Progenitor cell of endocrine pancreas (in vitro differentiated cells): ENCODE data around the gene SERAC1. TPM values are rescaled to one million over a fixed set of nuclear protein-coding genes. Genes with fewer than 3 reads are reported as not detected.

ENCODE experiments used
- DNase-seq: peaks from one replicate; pipeline ENCODE4 v3.0.0; 2021; ENCODE audit warnings: low spot score; ENCODE audit not compliant: unreplicated experiment
- H3K27ac Mint-ChIP-seq: 2 replicates; pipeline ENCODE4 v1.8.0; 2021; ENCODE audit warnings: mild to moderate bottlenecking, moderate library complexity, mixed read lengths
- H3K27me3 Mint-ChIP-seq: 2 replicates; pipeline ENCODE4 v1.8.0; 2021; ENCODE audit warnings: mixed read lengths
- H3K36me3 Mint-ChIP-seq: 2 replicates; pipeline ENCODE4 v1.8.0; 2022; ENCODE audit warnings: mixed read lengths; ENCODE audit not compliant: insufficient read depth
- H3K4me1 Mint-ChIP-seq: 2 replicates; pipeline ENCODE4 v1.8.0; 2021; ENCODE audit warnings: low read depth, mixed read lengths
- H3K4me3 Mint-ChIP-seq: 2 replicates; pipeline ENCODE4 v1.8.0; 2021; ENCODE audit warnings: low read depth, mild to moderate bottlenecking, moderate library complexity, mixed read lengths
- H3K9me3 Mint-ChIP-seq: 2 replicates; pipeline ENCODE4 v1.8.0; 2021; ENCODE audit warnings: low read depth, mixed read lengths
- total RNA-seq: library from RNA; stranded (reverse); gene quantifications from 2 replicates; pipeline ENCODE4 v1.2.1, GENCODE V29; 2021
- TF ChIP-seq, protein P1 (sequence below): fragments of 200-600 bp; sonication (generic); IDR thresholded peaks from one replicate; pipeline ENCODE4 v1.5.0; 2021; ENCODE audit warnings: antibody characterized with exemption, mild to moderate bottlenecking; ENCODE audit not compliant: unreplicated experiment

SERAC1 gene
- total RNA-seq, 1 donor from 2014 or later = 20.0 TPM

DNA sequence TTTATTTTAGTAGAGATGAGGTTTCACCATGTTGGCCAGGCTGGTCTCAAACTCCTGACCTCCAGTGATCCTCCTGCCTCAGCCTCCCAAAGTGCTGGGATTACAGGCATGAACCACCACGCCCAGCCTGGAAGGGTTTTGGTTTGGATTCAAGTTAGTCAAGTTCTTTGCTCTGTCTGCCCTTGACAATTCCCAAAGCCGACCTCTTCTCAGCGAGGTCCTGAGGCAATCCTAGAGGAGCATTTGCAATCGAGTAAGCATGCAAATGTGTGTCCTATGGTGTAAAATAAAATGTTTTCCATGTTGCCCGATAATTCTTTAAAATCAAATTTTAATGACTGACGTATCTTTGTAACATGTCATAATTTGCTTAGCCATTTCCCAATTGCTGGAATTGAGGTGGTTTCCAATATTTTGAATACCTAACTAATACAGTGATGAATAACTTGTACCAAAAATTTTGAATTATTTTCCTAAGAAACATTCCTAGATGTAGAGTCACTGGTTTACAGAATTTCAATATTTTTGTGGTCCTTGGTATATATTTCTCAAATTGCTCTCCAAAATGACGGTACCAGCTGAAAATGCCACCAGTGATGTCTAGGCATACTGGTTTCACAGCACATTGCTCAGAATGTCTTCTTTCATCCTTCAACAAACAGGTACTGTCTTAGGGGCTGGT is 38.8 kb upstream of the SERAC1 start:
- Mint-ChIP-seq H3K36me3 (no peaks in the 10 kb centered on the region), H3K27ac (peak overlapping the region; percentile 53), H3K9me3 (no peaks in the 10 kb centered on the region), H3K27me3 (peaks cover 7% of the 10 kb centered on the region), H3K4me1 (no peaks in the 10 kb centered on the region), H3K4me3 (no peak overlapping the region)
- TF ChIP-seq, protein P1, sequence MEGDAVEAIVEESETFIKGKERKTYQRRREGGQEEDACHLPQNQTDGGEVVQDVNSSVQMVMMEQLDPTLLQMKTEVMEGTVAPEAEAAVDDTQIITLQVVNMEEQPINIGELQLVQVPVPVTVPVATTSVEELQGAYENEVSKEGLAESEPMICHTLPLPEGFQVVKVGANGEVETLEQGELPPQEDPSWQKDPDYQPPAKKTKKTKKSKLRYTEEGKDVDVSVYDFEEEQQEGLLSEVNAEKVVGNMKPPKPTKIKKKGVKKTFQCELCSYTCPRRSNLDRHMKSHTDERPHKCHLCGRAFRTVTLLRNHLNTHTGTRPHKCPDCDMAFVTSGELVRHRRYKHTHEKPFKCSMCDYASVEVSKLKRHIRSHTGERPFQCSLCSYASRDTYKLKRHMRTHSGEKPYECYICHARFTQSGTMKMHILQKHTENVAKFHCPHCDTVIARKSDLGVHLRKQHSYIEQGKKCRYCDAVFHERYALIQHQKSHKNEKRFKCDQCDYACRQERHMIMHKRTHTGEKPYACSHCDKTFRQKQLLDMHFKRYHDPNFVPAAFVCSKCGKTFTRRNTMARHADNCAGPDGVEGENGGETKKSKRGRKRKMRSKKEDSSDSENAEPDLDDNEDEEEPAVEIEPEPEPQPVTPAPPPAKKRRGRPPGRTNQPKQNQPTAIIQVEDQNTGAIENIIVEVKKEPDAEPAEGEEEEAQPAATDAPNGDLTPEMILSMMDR = no peak
- DNase-seq = no peak

DNA sequence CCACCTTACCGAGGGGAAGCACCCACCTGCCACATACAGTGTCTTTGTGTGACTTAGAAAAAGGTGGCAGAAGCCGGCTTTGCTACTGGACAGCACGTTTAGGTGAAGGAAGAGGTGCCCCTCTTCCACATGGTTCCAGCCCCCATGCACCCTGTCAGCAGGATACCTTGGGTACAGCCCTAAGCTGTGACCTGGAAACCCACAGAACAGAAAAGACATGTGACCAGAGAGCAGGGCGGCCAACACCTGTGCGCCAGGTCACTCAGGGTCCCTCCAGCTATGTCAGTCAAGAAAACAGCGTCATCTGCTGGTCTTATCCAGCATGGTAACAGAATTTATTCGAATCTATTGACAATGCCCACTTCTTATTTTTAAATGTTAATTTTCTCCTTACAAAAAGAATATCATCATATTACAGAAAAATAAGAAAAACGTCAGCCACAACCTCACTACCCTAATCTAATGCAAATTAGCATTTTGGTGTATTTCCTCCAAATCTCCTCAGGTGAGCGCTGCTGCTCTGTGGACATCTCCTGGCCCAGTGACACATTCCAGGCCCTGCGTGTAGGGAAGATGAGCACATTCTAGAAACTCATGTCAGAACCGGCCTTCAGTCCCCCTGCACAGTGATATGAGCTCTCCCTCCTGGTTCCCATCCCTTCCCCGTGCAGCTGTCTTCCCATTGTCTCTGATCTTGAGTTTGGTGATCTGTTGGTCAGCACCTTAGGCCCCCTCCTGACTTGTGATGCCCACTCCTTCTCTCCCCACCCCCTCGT is 37.3 kb upstream of the SERAC1 start:
- Mint-ChIP-seq H3K9me3 (no peaks in the 10 kb centered on the region), H3K27ac (no peak overlapping the region), H3K4me3 (no peak overlapping the region), H3K4me1 (no peaks in the 10 kb centered on the region), H3K27me3 (peaks cover 7% of the 10 kb centered on the region), H3K36me3 (no peaks in the 10 kb centered on the region)
- TF ChIP-seq, protein P1 = peak; percentile 73
- DNase-seq = no peak

DNA sequence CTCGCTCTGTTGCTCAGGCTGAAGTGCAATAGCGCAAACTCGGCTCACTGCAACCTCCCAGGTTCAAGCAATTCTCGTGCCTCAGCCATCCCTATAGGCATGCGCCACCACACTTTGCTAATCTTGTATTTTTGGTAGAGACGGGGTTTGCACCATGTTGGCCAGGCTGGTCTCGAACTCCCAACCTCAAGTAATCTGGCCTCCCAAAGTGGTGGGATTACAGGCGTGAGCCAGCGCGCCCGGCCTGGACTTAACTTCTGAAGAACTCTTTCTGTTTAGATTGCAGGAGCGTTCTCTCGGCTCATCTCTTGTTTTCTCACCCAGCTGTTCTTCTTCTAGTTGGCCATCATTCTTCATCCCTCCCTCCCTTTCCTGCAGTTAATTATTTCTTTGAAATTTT is 30.4 kb upstream of the SERAC1 start:
- no peak for DNase-seq
- H3K27ac Mint-ChIP-seq = no peak overlapping the region
- peaks cover 10% of the 10 kb centered on the region for H3K4me1 Mint-ChIP-seq
- H3K27me3 Mint-ChIP-seq = no peaks in the 10 kb centered on the region
- peaks cover 3% of the 10 kb centered on the region for H3K9me3 Mint-ChIP-seq
- H3K4me3 Mint-ChIP-seq = no peak overlapping the region
- TF ChIP-seq, protein P1 = no peak
- peaks cover 5% of the 10 kb centered on the region for H3K36me3 Mint-ChIP-seq

DNA sequence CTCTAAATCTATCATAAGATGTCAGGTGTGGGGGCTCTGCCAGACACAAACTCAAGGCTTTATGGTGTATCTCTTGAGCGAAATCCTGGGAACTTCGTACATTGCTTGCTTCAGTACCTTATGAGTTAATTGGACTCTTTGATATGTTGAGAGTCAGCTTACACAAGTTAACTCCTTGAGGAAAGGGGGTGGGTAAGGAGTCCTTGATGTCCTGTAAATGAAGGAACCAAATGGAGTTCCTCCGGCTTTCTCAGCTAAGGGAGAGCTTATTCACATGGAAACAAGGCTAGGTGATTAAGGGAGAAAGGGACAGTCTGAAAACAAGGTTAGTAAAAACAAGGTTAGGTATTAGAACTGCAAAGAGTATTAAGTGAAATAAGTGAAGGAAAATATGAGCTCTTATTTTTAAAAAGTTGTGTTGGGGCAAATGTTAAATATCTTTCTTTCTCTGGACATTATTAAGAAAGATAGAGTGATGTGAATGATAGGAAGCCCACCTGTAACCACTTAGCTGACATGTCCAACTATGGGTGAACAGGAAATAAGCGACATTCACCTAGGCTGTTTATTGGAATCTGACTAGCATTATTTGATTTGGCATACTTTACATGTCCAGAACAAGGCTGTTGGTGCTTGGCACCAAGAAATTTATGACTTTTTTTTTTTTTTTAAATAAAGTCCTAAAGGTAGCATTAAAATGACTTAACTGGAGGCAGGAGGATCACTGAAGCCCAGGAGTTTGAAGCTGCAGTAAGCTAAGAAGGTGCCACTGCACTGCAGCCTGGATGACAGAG is 26.6 kb upstream of the SERAC1 start:
- DNase-seq = no peak
- H3K27ac Mint-ChIP-seq = no peak overlapping the region
- no peak overlapping the region for H3K4me3 Mint-ChIP-seq
- peaks cover 8% of the 10 kb centered on the region for H3K36me3 Mint-ChIP-seq
- H3K9me3 Mint-ChIP-seq = peaks cover 3% of the 10 kb centered on the region
- TF ChIP-seq, protein P1 = no peak
- peaks cover 18% of the 10 kb centered on the region for H3K4me1 Mint-ChIP-seq
- H3K27me3 Mint-ChIP-seq = no peaks in the 10 kb centered on the region

DNA sequence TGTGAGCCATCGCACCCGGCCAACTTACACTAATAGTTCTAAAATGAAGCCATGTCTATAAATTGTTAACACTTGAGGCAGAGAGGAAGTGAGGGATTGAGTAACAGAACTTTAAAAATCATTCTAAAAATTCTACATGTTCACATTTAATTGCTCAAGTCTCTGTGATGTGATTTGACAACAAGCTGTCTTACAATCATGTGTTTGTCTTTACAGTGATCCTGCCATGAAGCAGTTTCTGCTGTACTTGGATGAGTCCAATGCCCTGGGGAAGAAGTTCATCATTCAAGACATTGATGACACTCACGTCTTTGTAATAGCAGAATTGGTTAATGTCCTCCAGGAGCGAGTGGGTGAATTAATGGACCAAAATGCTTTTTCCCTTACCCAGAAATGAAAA is 23.7 kb upstream of the SERAC1 start:
- peaks cover 3% of the 10 kb centered on the region for H3K9me3 Mint-ChIP-seq
- peaks cover 14% of the 10 kb centered on the region for H3K36me3 Mint-ChIP-seq
- H3K4me3 Mint-ChIP-seq = no peak overlapping the region
- H3K27me3 Mint-ChIP-seq = no peaks in the 10 kb centered on the region
- no peak overlapping the region for H3K27ac Mint-ChIP-seq
- peaks cover 13% of the 10 kb centered on the region for H3K4me1 Mint-ChIP-seq
- DNase-seq = no peak
- TF ChIP-seq, protein P1 = no peak
